ENCODE results near the gene FOXO3. TPM values are rescaled to one million over a fixed set of nuclear protein-coding genes. Genes with fewer than 3 reads are reported as not detected.
"Not testable (repeated sequence)": the region's sequence is repeated elsewhere in the genome, so short reads cannot be mapped to it uniquely, and the experiment has no call there.

The FOXO3 gene
- total RNA-seq, 1 donor from 2014 or later: 10.7 TPM

DNA sequence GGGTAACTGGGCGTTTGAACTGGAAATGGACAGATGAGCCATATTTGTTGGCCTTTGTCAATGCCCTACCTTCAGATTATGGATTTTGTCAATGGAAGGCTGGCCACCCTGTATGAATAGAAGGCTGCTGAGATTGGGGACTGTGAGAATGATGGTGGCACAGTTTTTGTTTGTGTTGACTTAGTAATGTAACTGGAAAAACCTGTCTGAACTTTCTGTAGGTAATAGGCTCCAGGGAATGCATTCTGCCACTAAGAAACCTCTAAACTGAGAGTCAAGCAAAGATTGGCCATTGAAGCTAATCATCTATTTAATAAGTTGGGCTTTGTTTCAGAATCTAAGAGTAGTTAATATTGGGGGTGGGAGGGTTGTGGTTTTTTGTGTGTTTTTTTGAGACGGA lies 97.5 kb downstream of the FOXO3 start:
- no peak for DNase-seq (ENCODE audit: low read depth in 2 of 2)

DNA sequence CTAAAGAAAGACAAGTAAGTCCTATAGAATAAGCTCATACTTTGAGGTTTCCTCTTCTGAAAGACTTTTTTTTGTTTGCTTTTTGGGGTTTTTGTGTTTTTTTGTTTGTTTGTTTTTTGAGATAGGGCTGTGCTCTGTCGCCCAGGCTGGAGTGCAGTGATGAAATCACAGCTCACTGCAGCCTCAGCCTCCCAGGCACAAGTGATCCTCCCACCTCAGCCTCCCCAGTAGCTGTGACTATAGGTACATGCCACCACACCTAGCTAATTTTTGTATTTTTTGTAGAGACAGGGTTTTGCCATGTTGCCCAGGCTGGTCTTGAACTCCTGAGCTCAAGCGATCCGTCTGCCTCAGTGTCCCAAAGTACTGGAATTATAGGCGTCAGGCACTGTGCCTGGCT lies 98.1 kb downstream of the FOXO3 start:
- DNase-seq (ENCODE audit: low read depth in 2 of 2): not testable (repeated sequence)

DNA sequence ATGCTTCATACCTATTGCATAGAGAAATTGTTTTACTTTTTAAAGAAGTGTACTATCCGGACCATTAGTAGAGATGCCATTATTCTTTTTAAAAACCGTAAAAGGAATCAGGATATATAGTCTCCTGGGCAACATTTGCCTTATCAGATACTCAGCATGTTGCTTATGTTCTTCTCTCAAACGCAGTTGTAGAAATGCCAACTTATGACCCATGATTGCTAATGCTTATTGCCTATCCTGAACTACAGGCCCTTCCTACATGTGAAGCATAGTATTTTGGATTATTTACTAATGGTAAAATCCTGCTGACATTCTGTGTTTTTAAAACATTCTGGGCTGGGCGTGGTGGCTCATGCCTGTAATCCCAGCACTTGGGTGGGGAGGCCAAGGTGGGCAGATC lies 99.5 kb downstream of the FOXO3 start:
- no peak for DNase-seq (ENCODE audit: low read depth in 2 of 2)

- no peak for DNase-seq (ENCODE audit: low read depth in 2 of 2)
Measured at GRCh38 chr6:108661430-108661829, 100.7 kb downstream of the FOXO3 start.

- no peak for DNase-seq (ENCODE audit: low read depth in 2 of 2)
Measured at GRCh38 chr6:108661982-108662381, 101.3 kb downstream of the FOXO3 start.

- no peak for DNase-seq (ENCODE audit: low read depth in 2 of 2)
Measured at GRCh38 chr6:108662702-108663101, 102.0 kb downstream of the FOXO3 start.

DNA sequence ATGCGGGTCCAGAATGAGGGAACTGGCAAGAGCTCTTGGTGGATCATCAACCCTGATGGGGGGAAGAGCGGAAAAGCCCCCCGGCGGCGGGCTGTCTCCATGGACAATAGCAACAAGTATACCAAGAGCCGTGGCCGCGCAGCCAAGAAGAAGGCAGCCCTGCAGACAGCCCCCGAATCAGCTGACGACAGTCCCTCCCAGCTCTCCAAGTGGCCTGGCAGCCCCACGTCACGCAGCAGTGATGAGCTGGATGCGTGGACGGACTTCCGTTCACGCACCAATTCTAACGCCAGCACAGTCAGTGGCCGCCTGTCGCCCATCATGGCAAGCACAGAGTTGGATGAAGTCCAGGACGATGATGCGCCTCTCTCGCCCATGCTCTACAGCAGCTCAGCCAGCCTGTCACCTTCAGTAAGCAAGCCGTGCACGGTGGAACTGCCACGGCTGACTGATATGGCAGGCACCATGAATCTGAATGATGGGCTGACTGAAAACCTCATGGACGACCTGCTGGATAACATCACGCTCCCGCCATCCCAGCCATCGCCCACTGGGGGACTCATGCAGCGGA lies 102.9 kb downstream of the FOXO3 start:
- not testable (repeated sequence) for DNase-seq (ENCODE audit: low read depth in 2 of 2)

DNA sequence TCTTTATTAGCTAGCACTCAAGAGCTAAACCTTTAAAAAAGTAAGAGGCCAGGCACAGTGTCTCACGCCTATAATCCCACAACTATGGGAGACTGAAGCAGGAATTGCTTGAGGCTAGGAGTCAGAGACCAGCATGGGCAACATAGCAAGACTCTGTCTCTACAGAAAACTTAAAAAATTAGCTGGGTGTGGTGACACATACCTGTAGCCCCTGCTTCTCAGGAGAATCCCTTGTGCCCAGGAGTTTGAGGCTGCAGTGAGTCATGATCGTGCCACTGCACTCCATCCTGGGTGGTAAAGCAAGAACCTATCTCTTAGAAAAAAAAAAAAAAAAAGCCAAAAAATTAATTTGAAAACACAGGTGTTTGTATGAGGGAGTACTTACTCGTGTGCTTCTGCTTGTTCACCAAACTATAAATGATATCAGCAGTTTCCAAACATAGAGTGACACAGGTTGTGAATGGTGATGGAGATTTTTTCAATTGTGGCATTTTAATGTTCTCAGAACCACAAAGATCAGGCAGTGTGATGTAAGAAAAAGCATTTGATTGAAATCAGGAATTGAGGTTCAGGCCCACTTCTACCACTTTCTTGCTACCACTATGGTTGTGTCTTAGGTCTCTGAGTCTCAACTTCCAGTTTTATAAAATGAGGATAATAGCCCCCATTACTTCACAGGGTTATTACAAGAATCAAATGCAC lies 104.9 kb downstream of the FOXO3 start:
- DNase-seq (ENCODE audit: low read depth in 2 of 2): no peak

DNA sequence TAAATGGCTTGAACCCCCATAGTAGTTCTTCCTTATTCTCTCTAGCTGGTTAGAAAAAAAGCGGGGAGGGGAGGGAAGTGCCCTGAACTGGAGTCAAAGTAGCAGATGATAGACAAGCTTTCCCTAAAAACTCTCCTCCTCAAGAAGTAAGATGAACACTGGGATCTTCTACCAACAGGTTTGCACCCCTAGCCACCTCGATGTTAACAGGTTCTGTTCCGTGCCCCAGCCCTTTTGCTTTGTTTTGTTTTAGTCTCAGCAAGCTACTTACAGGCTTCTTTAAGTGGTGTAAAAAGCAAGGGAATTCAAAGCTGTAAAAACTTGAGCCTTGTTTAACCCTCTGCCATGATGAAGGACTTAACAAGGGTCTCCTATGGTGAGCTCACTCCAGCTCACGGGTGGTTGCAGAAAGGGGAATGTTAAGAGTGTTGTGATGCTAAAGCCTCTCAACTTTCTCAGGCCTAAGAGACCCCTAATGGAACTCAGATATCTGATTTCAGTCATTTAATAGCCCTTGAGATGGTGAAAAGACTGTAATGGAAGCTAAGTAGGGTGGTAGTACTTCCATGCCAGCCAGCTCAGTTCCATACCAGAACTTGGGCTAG lies 106.0 kb downstream of the FOXO3 start:
- DNase-seq (ENCODE audit: low read depth in 2 of 2): no peak

GRCh38 chr6:108667993-108668392 lies 107.3 kb downstream of the FOXO3 start:
- no peak for DNase-seq (ENCODE audit: low read depth in 2 of 2)

DNA sequence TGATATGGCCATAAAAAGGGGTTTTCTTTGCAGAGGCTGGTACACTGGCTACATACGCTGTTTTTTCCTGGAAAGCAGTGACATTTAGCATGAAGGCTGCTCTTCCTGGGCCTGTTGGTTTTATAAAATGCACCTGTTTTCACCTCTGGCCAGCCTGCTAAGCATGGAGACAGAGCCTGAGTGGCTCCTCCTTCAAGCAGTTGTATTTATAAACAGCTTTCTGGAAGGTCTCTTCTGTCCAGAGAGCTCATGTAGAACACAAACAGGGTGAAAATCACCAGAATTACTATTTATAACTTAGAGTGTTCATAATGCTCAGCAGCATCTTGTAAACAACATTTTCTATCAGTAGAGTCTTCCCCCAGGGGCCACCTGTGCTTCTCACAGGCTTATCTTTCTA lies 109.0 kb downstream of the FOXO3 start:
- no peak for DNase-seq (ENCODE audit: low read depth in 2 of 2)

GRCh38 chr6:108671175-108671574 lies 110.5 kb downstream of the FOXO3 start:
- DNase-seq (ENCODE audit: low read depth in 2 of 2): no peak

DNA sequence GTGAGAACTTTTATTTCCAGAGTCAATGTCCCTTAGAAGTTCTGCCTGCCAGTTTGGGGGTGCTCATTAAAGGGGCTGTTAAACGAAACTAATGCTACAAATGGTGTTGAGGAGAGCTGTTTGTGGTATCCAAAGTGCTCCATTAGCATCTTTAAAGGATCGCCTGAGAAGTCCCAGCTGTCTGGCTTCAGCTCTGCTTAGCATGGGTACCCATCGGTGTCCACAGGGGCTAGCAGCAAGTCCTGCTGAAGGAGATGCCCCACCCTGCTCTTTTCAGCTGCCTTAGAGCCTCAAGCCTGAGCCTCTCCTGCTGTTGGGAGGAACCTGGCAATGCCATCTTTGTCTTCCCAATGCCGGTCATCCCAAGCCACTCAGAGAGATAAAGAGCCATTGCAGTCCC lies 111.1 kb downstream of the FOXO3 start:
- DNase-seq (ENCODE audit: low read depth in 2 of 2): no peak

GRCh38 chr6:108672641-108673040 lies 111.9 kb downstream of the FOXO3 start:
- no peak for DNase-seq (ENCODE audit: low read depth in 2 of 2)

GRCh38 chr6:108673153-108673552 lies 112.4 kb downstream of the FOXO3 start:
- no peak for DNase-seq (ENCODE audit: low read depth in 2 of 2)

- DNase-seq (ENCODE audit: low read depth in 2 of 2): peak; percentile 9 to 61
Measured at GRCh38 chr6:108673602-108674001, 112.9 kb downstream of the FOXO3 start.

GRCh38 chr6:108675226-108676200 lies 114.8 kb downstream of the FOXO3 start:
- no peak for DNase-seq (ENCODE audit: low read depth in 2 of 2)

GRCh38 chr6:108676555-108676954 lies 115.8 kb downstream of the FOXO3 start:
- DNase-seq (ENCODE audit: low read depth in 2 of 2): no peak

DNA sequence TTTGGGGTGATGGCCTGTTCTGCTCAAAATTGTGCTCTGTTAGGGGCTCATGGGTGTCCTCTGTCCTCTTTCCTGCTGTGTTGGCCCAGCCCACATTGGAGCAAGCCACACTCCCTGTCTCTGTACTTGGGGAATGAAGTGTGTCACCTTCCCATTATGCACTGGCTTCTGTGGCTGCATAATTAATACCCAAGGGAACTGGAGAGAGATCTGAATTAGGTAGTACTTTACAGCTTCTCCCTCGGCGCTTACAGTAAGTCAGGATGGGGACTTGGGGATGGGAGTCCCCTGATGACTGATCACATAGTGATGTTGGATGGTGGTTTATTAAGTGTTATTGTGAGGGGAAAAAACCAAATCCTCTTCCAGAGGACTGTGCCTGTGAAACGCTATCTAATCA lies 116.6 kb downstream of the FOXO3 start:
- no peak for DNase-seq (ENCODE audit: low read depth in 2 of 2)

DNA sequence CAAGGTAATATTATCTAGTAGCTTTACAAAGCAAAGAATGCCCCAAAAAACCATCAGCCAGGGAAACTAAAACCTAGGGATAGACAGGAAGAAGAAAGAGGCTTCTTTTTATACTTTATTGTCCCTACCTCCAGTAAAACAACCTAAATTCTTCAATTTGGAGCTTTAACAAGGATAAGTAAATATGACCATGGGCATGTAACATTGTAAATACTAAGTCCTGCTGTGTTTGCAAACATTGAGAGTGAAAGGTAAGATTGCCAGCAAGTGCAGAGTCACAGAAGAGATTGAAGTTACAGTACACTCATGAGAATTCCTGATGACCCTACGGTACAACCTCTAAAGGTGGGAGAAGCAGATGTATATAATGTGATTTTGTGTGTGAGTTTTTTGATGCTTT lies 117.2 kb downstream of the FOXO3 start:
- DNase-seq (ENCODE audit: low read depth in 2 of 2): no peak

GRCh38 chr6:108680314-108680713 lies 119.6 kb downstream of the FOXO3 start:
- DNase-seq (ENCODE audit: low read depth in 2 of 2): not testable (repeated sequence)

DNA sequence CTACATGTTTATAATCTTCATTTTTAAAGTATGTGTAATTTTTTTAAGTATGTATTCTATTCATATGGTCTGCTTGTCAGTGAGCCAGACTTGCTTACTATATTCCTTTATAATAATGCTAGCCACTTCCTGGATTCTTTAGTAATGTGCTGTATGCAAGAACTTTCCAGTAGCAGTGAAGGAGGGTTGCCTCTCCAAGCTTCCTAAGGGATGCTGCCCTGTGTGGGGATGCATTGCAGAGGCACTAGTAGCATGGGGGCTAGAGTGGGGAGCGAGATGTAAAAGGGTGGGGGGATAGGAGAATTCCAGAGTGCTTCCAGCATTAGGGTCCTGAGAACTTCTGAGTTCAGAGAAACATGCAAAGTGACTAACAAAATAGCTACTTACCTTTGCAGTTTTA lies 121.0 kb downstream of the FOXO3 start:
- DNase-seq (ENCODE audit: low read depth in 2 of 2): not testable (repeated sequence)
